RWPE2 (cell line): ENCODE measurements around the gene STAT5A.
"Not testable (repeated sequence)": the region's sequence is repeated elsewhere in the genome, so short reads cannot be mapped to it uniquely, and the experiment has no call there.

Source experiments
- ATAC-seq: fragments of 200-7000 bp; cut with Tn5 transposase; 3 replicates; pipeline ENCODE4 v1.9.1; 2021; ENCODE audit warnings: low read depth
- DNase-seq: peaks from one replicate; pipeline ENCODE4 v3.0.0-alpha.2; 2020; ENCODE audit warnings: low spot score
- H3K27ac ChIP-seq: fragments of 450-650 bp; 2 replicates; pipeline ENCODE4 v1.5.1; 2017; ENCODE audit warnings: mild to moderate bottlenecking; ENCODE audit not compliant: poor library complexity, severe bottlenecking
- H3K27me3 ChIP-seq: fragments of 250-450 bp; sonication (Bioruptor Pico); 2 replicates; pipeline ENCODE4 v1.5.1; 2021; ENCODE audit warnings: mild to moderate bottlenecking, moderate library complexity; ENCODE audit not compliant: insufficient read depth, poor library complexity, severe bottlenecking
- H3K36me3 ChIP-seq: fragments of 250-450 bp; sonication (Bioruptor Pico); 2 replicates; pipeline ENCODE4 v1.5.1; 2020; ENCODE audit warnings: low read depth, mild to moderate bottlenecking, moderate library complexity
- H3K4me1 ChIP-seq: fragments of 250-450 bp; sonication (Bioruptor Pico); 2 replicates; pipeline ENCODE4 v1.5.1; 2021; ENCODE audit warnings: mild to moderate bottlenecking, moderate library complexity; ENCODE audit not compliant: insufficient read depth, poor library complexity, severe bottlenecking
- H3K4me3 ChIP-seq: fragments of 250-450 bp; sonication (Bioruptor Pico); 2 replicates; pipeline ENCODE4 v1.5.1; 2021; ENCODE audit warnings: mild to moderate bottlenecking, moderate library complexity; ENCODE audit not compliant: severe bottlenecking
- H3K9me3 ChIP-seq: fragments of 250-450 bp; sonication (Bioruptor Pico); 2 replicates; pipeline ENCODE4 v1.5.1; 2021; ENCODE audit warnings: mild to moderate bottlenecking, moderate library complexity; ENCODE audit not compliant: severe bottlenecking
- TF ChIP-seq, protein P1 (sequence below): fragments of 450-650 bp; IDR thresholded peaks from one replicate; pipeline ENCODE4 v1.5.1; 2017; ENCODE audit warnings: mild to moderate bottlenecking, moderate library complexity; ENCODE audit not compliant: poor library complexity, severe bottlenecking

The STAT5A gene

DNA sequence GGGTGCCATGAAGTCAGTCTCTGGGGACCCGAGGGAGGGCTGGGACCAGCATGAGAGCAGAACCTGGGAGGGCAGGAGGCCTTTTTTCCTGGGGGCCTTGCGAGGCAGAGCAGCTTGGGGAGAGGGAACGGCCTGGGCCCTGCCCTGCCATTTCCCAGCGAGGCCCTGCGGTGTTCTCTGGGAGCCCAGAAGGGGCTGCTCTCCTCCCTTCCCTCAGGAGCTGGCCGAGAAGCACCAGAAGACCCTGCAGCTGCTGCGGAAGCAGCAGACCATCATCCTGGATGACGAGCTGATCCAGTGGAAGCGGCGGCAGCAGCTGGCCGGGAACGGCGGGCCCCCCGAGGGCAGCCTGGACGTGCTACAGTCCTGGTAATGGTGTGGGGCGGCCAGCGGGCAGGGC is 11.6 kb downstream of the STAT5A start:
- not testable (repeated sequence) for H3K4me3 ChIP-seq, H3K36me3 ChIP-seq, H3K27me3 ChIP-seq, H3K4me1 ChIP-seq, DNase-seq, H3K27ac ChIP-seq, H3K9me3 ChIP-seq, ATAC-seq

DNA sequence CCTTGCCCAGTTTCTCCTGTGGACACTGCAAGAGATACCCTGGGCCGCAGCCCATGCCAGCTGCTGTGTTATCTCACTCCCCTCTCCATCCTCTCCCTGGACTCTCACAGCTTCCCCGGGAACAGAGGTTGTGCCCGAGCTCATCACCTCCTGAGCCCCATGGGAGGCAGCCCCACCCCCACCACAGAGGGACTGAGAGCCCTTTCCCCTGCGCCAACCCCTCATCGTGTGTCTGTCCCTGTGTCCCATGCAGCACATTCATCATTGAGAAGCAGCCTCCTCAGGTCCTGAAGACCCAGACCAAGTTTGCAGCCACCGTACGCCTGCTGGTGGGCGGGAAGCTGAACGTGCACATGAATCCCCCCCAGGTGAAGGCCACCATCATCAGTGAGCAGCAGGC is 12.7 kb downstream of the STAT5A start:
- ATAC-seq = no peak
- Histone ChIP-seq H3K9me3 (no peaks in the 10 kb centered on the region), H3K27ac (no peak overlapping the region), H3K36me3 (no peaks in the 10 kb centered on the region), H3K4me1 (peaks cover 3% of the 10 kb centered on the region), H3K27me3 (no peaks in the 10 kb centered on the region), H3K4me3 (no peak overlapping the region)
- TF ChIP-seq, protein P1, sequence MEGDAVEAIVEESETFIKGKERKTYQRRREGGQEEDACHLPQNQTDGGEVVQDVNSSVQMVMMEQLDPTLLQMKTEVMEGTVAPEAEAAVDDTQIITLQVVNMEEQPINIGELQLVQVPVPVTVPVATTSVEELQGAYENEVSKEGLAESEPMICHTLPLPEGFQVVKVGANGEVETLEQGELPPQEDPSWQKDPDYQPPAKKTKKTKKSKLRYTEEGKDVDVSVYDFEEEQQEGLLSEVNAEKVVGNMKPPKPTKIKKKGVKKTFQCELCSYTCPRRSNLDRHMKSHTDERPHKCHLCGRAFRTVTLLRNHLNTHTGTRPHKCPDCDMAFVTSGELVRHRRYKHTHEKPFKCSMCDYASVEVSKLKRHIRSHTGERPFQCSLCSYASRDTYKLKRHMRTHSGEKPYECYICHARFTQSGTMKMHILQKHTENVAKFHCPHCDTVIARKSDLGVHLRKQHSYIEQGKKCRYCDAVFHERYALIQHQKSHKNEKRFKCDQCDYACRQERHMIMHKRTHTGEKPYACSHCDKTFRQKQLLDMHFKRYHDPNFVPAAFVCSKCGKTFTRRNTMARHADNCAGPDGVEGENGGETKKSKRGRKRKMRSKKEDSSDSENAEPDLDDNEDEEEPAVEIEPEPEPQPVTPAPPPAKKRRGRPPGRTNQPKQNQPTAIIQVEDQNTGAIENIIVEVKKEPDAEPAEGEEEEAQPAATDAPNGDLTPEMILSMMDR = no peak
- DNase-seq = no peak

DNA sequence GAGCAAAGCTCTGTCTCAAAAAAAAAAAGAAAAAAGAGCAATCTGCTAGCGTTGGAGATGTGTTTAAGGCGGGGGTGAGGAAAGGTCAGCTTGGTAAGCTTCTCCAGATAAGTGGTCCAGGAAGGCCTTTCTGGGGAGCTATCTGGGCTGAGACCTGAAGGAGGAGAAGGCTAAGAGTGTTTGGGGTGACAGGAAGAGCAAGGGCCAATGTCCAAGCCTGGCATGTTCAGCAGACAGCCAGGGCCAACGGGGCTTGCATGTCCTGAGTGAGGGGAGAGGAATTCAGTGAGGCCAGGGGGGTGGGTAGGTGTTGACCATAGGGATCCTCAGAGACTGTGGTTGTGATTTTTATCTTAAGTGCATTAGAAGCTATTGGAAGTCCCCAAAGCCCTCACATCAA is 15.4 kb downstream of the STAT5A start:
- Histone ChIP-seq H3K9me3 (no peaks in the 10 kb centered on the region), H3K36me3 (no peaks in the 10 kb centered on the region), H3K27me3 (no peaks in the 10 kb centered on the region), H3K27ac (no peak overlapping the region), H3K4me3 (no peak overlapping the region), H3K4me1 (no peaks in the 10 kb centered on the region)
- DNase-seq (no peak), ATAC-seq (no peak)
- TF ChIP-seq, protein P1 = no peak

DNA sequence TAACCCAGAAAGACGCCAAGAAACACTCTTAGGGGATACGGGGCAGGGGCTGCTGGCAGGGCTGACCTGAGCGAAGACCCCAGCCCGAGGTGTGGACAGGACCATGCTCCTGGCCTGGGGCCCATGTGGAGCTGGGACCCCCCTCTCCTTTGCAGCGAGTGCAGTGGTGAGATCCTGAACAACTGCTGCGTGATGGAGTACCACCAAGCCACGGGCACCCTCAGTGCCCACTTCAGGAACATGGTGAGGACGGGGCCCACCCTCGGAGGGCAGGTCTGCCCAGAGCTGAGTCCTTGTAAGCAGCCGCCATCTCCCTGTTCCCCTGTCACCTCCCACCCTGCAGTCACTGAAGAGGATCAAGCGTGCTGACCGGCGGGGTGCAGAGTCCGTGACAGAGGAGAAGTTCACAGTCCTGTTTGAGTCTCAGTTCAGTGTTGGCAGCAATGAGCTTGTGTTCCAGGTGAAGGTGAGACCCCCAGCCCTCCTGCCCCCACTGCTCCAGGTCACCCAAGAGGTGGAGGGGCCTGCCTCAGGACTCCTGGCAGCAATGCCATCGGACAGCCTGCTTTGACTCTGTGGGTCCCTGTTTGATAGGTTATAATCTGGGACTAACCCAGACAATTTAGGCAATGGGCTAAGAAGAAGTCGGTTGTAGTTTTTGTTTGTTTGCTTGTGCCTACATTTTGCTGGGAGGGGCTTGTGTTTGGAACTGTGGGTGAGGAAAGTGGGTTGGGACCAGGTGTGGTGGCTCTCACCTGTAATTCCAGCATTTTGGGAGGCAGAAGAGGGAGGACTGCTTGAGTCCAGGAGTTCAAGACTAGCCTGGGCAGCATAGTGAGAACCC is 16.1 kb downstream of the STAT5A start:
- Histone ChIP-seq H3K36me3 (no peaks in the 10 kb centered on the region), H3K4me3 (no peak overlapping the region), H3K4me1 (no peaks in the 10 kb centered on the region), H3K9me3 (no peaks in the 10 kb centered on the region), H3K27ac (no peak overlapping the region), H3K27me3 (no peaks in the 10 kb centered on the region)
- ATAC-seq (no peak), DNase-seq (no peak)
- TF ChIP-seq, protein P1 = no peak

DNA sequence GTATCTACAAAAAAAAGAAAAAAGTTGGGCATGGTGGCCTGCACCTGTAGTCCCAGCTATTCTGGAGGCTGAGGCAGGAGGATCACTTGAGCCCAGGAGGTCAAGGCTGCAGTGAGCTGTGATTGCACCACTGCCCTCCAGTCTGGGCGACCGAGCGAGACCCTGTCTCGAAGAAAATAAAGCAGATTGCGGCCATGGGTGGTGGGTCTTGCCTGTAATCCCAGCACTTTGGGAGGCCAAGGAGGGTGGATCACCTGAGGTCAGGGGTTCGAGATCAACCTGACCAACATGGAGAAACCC is 16.7 kb downstream of the STAT5A start:
- not testable (repeated sequence) for H3K36me3 ChIP-seq, H3K4me1 ChIP-seq, H3K9me3 ChIP-seq, DNase-seq, ATAC-seq, H3K4me3 ChIP-seq, H3K27me3 ChIP-seq, H3K27ac ChIP-seq
